ENCODE results near the gene ISX. TPM values are rescaled to one million over a fixed set of nuclear protein-coding genes. Genes with fewer than 3 reads are reported as not detected.

ISX gene
- total and polyA plus RNA-seq, 10 of the 15 experiments (the other 5 are each of a cell fraction or from before 2014, with no cell fraction given), result 0.05 to 0.66 (median 0.25) TPM

GRCh38 chr22:35069541-35069940, 3.6 kb downstream of the ISX start (continued):
- no peak for TF ChIP-seq ZNF592 (IDR thresholded peaks at IDR 0.05)
- TF ChIP-seq ZNF622 (IDR thresholded peaks at IDR 0.05), result no peak

DNA sequence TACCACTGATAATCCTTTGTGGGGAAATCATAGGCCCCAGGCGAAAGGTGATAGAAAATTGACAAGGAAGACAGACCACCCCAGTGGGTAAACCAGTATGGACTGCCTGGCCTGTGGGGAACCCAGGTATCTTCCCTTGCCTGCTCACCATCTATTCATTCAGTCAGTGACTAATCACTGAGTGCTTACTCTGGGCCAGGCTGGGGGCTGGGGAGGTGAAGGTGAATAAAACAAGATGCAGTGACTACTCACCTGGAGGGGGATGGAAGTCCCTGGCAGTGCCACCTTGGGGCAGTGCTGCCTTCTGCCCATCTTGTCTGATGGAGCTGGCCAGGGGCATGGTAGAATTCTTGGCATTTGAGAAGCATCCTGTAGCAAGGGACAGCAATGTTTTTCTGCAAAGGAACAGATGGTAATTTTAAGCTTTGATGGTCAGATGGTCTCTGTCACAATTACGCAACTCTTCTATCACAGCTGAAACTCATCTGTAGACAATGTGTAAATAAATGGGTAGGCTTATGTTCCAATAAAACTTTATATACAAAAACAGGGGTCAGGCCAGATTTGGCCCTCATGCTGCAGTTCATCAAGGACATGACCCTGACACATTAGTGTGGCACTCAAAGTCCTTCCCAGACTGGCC, 4.6 kb downstream of the ISX start:
- ChIA-PET POLR2A (no interaction called here), CTCF (no interaction called here), SMC1A (ENCODE audit: uncharacterized antibody, unreplicated experiment) (no interaction called here), RAD21 (ENCODE audit: unreplicated experiment) (no interaction called here)
- Histone ChIP-seq H4K20me1 (ENCODE audit: control insufficient read depth, insufficient read depth) (no peaks in the 10 kb centered on the region), H3K36me3 (ENCODE audit: control insufficient read depth in 2 of 2, insufficient read depth in 2 of 2, low read length in 1 of 2) (no peaks in the 10 kb centered on the region), H3K4me3 (no peak overlapping the region), H3K27ac (ENCODE audit: control insufficient read depth, insufficient read depth) (no peak overlapping the region), H3K79me2 (ENCODE audit: control insufficient read depth, insufficient read depth, low read length) (no peaks in the 10 kb centered on the region), H2AFZ (ENCODE audit: control insufficient read depth, low read depth, low read length) (no peak overlapping the region), H3K27me3 (replicated peaks in 1 of 2; ENCODE audit: control insufficient read depth in 2 of 2, insufficient read depth in 2 of 2, low read length in 1 of 2) (no peaks in the 10 kb centered on the region), H3K9ac (ENCODE audit: control insufficient read depth, insufficient read depth, low read length) (no peak overlapping the region), H3K4me2 (ENCODE audit: control insufficient read depth, insufficient read depth) (no peak overlapping the region), H3K9me3 (replicated peaks; ENCODE audit: control insufficient read depth, insufficient read depth, low read length) (no peaks in the 10 kb centered on the region; the same call in 2 of the 3 replicates), H3K4me1 (ENCODE audit: control insufficient read depth, insufficient read depth, low read length) (peaks cover 13% of the 10 kb centered on the region)
- FAIRE-seq, result no peak
- intact Hi-C loops (cut with micrococcal nuclease; ENCODE audit: unreplicated experiment) (no loop called here), in situ Hi-C loops (cut with MboI) (no loop called here)
- BruUV-seq (replicated peaks), result no TSS peak
- no peak for TF ChIP-seq MTA2 (IDR thresholded peaks at IDR 0.05; ENCODE audit: low read depth)
- WGBS (ENCODE audit: insufficient coverage, insufficient replicate concordance, low lambda C conversion rate, missing lambda C conversion rate), result 98% methylated on average over 2 of the region's 2 CpGs
- ATAC-seq, result no peak
- DNase-seq (ENCODE audit: low read depth, low spot score), result no peak

All from GM12878 (cell line).